Panc1 (cell line): Measurements from ENCODE around the gene SLIT1.

ENCODE experiments used
- TF ChIP-seq, protein P1 (sequence below): fragments of 450-650 bp; IDR thresholded peaks from 2 replicates; pipeline ENCODE4 v1.5.1; 2017; ENCODE audit warnings: mild to moderate bottlenecking
- TF ChIP-seq, protein P2 (sequence below), 2 experiments: IDR thresholded peaks; 2 replicates each; pipeline ENCODE4 v1.6.1; 2011 to 2012; ENCODE audit warnings: low read depth in 2 of 2, control low read depth in 1 of 2, low read length in 1 of 2, mild to moderate bottlenecking in 1 of 2, moderate library complexity in 1 of 2; ENCODE audit not compliant: insufficient read depth in 1 of 2

DNA sequence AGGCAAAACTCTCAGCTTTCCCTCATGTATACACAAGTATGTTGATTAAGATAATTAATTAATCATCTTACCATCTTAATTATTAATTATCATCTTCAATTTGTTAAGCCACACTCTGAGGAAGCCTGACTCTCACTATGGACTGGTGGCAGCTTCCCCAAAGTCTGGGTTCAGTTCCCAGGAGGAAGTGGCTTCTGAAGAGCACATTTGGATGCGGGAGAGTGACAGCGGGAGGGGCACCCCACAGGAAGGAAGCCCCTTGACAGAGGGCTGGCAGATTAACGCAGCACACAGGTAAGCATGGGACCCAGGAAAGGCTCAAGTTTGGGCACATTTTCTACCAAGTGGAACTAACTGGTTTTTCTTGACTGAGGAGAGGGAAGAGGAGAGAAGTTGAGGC lies 13.4 kb upstream of the SLIT1 start:
- TF ChIP-seq, protein P1, sequence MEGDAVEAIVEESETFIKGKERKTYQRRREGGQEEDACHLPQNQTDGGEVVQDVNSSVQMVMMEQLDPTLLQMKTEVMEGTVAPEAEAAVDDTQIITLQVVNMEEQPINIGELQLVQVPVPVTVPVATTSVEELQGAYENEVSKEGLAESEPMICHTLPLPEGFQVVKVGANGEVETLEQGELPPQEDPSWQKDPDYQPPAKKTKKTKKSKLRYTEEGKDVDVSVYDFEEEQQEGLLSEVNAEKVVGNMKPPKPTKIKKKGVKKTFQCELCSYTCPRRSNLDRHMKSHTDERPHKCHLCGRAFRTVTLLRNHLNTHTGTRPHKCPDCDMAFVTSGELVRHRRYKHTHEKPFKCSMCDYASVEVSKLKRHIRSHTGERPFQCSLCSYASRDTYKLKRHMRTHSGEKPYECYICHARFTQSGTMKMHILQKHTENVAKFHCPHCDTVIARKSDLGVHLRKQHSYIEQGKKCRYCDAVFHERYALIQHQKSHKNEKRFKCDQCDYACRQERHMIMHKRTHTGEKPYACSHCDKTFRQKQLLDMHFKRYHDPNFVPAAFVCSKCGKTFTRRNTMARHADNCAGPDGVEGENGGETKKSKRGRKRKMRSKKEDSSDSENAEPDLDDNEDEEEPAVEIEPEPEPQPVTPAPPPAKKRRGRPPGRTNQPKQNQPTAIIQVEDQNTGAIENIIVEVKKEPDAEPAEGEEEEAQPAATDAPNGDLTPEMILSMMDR, result no peak
- TF ChIP-seq, protein P2, sequence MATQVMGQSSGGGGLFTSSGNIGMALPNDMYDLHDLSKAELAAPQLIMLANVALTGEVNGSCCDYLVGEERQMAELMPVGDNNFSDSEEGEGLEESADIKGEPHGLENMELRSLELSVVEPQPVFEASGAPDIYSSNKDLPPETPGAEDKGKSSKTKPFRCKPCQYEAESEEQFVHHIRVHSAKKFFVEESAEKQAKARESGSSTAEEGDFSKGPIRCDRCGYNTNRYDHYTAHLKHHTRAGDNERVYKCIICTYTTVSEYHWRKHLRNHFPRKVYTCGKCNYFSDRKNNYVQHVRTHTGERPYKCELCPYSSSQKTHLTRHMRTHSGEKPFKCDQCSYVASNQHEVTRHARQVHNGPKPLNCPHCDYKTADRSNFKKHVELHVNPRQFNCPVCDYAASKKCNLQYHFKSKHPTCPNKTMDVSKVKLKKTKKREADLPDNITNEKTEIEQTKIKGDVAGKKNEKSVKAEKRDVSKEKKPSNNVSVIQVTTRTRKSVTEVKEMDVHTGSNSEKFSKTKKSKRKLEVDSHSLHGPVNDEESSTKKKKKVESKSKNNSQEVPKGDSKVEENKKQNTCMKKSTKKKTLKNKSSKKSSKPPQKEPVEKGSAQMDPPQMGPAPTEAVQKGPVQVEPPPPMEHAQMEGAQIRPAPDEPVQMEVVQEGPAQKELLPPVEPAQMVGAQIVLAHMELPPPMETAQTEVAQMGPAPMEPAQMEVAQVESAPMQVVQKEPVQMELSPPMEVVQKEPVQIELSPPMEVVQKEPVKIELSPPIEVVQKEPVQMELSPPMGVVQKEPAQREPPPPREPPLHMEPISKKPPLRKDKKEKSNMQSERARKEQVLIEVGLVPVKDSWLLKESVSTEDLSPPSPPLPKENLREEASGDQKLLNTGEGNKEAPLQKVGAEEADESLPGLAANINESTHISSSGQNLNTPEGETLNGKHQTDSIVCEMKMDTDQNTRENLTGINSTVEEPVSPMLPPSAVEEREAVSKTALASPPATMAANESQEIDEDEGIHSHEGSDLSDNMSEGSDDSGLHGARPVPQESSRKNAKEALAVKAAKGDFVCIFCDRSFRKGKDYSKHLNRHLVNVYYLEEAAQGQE (IDR thresholded peaks at IDR 0.05; ENCODE audit: insufficient read depth in 1 of 2, low read depth in 2 of 2, low read length in 1 of 2), result no peak
